NCI-H1105 treated with DMSO at 0.1 percent for 48 hours (cell line): Measurements from ENCODE around the gene NAE1.
"Not testable (repeated sequence)": the region's sequence is repeated elsewhere in the genome, so short reads cannot be mapped to it uniquely, and the experiment has no call there.

Experiments used
- DNase-seq: peaks from one replicate; lab custom pipeline; 2025; lab: John Stamatoyannopoulos, UW

Gene NAE1

GRCh38 chr16:66830422-66831404 lies at the start of gene NAE1:
Gene NAE1 (minus strand): TSS chr16:66830976. CDS start chr16:66830899, 77 bp downstream.
- peak; percentile 73 for DNase-seq

DNA sequence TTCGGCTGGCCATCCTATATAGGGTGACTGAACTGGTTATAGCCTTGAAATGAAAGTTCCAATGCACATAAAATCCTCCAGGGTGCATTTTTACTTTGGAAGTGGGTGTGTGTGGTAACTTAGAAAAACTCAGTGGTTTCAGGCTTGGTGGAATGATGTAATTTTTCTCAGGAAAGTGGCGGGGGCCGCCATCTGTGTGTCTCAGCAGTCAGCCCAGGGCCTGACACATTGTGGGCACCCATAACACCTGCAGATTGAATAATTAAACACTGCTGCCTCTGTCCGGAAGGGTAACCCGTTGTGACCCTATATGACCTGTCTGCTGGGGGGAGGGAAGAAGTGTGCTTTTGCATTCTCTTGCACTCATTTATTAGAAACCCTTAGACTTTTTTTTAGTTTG lies 47.3 kb upstream of the NAE1 start:
- DNase-seq: no peak

DNA sequence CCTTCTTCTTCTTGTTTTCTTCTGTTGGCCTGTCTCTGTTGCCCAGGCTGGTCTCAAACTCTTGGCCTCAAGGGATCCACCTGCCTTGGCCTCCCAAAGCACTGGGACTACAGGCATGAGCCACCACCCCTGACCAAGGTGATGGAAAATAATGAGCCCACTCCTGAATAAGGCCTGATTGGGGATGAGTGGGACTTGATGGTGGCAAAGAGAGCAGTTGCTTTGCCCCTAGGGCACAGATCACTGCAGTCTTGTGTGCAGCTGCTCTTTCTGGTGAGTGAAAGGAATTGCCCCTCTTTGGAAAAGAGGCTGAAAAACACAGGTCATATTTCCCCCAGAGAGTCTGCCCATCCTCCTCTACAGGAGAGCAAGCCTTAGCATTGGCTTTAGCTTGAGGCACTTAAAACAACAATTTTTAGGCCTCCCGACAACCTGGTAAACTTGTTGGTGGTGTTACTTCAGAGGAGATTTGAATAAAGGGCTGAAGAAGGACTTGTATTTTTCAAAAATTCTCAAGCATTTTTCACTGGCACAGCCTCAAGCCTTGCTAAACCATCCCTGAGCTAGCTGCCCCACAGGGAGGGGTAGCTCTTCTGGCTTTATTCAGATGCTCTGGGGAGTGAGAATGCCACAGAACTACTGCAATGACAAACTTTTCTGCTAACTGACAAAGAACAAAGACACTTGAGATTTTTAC lies 43.5 kb upstream of the NAE1 start:
- no peak for DNase-seq

GRCh38 chr16:66873685-66874055 lies 42.9 kb upstream of the NAE1 start:
- DNase-seq: no peak

DNA sequence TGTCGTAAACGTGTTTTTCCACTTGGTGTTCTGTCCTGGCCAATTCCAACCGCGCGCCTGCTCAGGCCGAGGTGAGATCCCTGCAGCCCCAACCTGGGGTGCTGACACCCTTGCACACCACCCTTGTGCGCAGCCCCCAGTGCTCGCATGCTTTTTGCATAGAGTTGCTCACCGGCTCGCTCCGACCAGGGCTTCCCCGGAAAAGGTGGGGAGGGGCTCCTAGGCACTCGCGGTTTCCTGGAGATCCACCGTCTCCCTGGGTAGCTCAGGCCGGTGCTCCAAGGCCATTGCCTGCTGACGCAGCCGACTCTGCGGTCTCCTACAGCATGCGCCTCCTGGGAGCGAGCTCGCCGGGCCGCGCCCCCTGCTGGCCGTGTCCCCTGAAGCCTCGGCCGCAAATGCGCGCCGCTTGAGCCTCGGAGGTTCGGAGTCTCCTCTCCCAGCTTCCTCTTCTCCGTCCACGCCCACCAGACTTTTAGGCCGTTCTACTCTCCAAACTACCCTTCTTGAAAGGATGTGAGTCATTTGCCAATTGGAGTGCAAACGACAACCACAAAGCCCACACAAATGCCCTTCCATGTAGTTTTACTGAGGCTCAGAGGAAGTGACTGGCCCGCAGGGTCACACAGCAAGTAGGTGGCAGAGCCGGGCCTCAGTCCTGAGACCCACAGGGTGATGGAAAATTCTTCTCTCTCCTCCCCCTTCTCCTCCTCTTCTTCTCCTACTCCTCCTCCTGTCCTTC lies 42.3 kb upstream of the NAE1 start:
- DNase-seq: peak; percentile 45

DNA sequence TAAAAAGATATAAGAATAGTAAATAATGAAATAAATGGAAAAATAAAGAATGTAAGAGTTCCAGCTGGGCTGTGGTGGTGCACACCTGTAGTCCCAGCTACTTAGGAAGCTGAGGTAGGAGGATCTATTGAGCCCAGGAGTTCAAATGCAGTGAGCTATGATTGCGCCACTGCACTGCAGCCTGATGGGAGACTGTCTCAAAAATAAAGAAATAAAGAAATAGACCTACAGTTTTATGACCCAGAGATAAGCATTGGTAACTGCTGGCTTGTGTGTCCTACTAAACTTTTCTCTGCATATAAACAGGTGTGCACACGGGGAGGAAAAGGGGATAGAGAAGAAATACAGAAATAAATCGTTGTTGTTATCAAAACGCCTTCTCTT lies 41.8 kb upstream of the NAE1 start:
- no peak for DNase-seq

DNA sequence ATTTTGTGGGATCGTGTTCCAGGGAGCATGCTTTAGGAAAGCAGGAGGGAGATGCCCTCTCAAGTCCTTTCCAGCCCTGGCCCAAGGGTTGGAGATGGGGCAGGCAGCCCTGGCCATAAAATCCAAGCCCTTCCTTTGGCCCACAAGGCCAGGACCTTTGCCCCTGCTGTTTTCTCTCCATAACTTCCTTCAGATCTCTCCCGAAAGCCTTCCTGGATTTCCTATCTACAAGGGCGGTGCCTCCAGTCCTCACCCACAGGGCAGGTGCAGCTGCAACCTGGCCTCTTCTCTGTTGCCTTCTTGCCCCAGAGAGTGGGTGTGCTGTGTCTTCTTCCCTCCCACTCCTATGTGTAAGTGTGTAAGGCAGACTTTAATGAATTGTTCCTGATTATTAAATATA lies 41.1 kb upstream of the NAE1 start:
- no peak for DNase-seq

- not testable (repeated sequence) for DNase-seq
These were observed 40.6 kb upstream of the NAE1 start for GRCh38 chr16:66871363-66871762.

GRCh38 chr16:66869424-66869823 lies 38.6 kb upstream of the NAE1 start:
- no peak for DNase-seq

DNA sequence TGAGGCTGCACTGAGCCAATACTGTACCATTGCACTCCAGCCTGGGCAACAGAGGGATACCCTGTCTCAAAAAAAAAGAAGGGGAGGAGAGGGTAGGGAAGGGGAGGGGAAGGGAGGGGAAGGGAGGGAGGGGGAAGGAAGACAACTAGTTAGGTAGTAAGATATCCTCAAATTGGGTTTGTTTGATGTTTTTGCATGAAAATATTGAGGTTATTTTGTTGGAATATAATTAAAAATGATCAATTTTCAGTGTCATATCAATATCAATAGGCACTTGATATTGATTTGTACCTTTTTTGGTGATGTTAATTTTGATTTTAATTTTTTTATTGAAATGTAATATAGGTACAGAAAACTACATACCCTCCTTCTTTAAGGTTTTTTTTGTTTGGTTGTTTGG lies 32.9 kb upstream of the NAE1 start:
- no peak for DNase-seq

- DNase-seq: no peak
These were observed 31.3 kb upstream of the NAE1 start for GRCh38 chr16:66862023-66862520.

- no peak for DNase-seq
These were observed 28.8 kb upstream of the NAE1 start for GRCh38 chr16:66859397-66860068.

- no peak for DNase-seq
These were observed 28.1 kb upstream of the NAE1 start for GRCh38 chr16:66858740-66859396.

GRCh38 chr16:66857437-66857836 lies 26.7 kb upstream of the NAE1 start:
- DNase-seq: no peak

DNA sequence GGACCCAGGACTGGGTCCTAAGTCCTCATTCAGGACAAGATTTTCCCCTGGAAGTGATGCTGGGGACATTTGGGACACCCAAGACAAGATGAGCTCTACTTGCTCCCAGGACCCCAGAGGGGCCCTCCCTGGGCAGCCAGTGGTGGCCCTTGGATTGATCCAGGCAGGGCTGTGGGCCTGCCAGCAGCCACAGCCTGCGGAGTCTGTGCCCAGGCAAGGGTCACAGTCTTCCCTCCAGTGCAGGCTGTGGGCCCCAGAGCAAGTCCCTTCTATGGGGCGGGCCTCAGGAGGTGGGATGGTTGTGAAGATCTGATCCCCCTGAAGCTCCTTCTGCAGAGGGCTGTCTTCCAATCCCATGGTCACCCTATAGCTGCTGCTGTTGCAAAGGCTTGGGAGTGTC lies 26.0 kb upstream of the NAE1 start:
- DNase-seq: no peak

GRCh38 chr16:66856184-66856730 lies 25.5 kb upstream of the NAE1 start:
- no peak for DNase-seq

DNA sequence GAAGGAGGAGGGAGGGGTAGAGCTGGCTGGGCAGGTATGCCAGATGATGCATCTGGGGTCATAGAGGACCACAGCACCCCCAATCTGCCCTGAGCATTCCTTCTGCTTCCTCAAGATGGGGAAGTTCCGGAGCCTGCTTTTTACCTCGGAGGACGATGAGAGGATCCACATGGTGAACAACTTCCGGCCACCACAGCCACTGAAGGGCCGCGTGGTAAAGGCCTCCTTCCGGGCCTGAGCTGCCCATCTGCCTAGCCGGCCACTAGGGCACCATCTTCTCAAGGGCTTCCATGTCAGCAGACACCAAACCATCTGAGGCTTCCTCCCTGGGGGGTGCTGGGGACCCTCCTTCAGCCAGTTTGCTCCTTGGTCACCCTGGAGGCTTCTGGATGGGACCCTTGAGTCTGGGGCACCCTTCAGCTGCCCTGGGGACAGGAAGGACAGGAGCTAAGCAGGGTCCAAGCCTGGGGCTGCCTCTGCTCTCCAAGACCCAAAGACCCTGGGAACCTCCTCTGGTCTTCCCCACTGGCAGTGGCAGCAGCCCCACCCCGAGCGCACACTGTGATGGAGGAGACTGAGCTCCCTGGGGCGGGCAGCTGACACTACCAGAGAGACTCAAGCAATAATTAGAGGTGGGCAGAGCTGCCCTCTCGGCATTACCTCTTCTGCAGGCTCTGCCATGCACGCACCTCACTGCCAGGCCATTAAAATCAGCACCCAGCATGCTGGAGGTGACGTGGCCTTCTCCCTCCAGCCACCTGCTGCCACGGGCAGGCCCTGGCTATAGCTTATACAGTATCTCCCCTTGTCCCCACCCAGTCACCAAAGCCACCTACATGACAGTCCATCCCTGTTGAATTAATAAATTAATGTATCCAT lies 22.7 kb upstream of the NAE1 start:
- DNase-seq: no peak

GRCh38 chr16:66851166-66851964 lies 20.6 kb upstream of the NAE1 start:
- DNase-seq: no peak
